ENCODE data around the gene CCT3.

DNA sequence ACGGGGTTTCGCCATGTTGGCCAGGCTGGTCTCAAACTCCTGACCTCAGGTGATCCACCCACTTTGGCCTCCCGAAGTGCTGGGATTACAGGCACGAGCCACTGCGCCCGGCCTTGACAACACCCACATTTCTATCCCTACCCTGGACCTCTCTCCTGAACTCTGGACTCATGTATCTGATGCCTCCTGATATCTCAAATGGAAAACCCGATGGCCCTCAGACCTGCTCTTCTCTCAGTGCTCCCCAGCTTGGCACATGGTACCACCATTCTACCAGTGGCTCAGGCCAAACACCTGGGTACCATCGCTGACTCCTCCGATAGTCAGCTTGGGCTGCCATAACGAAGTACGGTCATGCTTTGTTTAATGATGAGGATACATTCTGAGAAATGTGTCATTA is 22.4 kb upstream of the CCT3 start:
- TF ChIP-seq POLR2A (IDR thresholded peaks at IDR 0.05) (no peak), CTCF (IDR thresholded peaks at IDR 0.05) (no peak), POLR2AphosphoS5 (IDR thresholded peaks at IDR 0.05; ENCODE audit: insufficient read depth in 1 of 2, low read depth in 1 of 2) (no peak)

Measured in vagina (tissue), 2 donors.